NCI-H2081 (cell line): ENCODE data around the gene VPS18.
A peak's percentile ranks its signal among the peaks of the same experiment; 100 is the strongest.
"Not testable (repeated sequence)": the region's sequence is repeated elsewhere in the genome, so short reads cannot be mapped to it uniquely, and the experiment has no call there.

Experiments
- DNase-seq, 2 experiments: peaks; one replicate each; lab custom pipeline; 2025; lab: John Stamatoyannopoulos, UW

The VPS18 gene, protein sequence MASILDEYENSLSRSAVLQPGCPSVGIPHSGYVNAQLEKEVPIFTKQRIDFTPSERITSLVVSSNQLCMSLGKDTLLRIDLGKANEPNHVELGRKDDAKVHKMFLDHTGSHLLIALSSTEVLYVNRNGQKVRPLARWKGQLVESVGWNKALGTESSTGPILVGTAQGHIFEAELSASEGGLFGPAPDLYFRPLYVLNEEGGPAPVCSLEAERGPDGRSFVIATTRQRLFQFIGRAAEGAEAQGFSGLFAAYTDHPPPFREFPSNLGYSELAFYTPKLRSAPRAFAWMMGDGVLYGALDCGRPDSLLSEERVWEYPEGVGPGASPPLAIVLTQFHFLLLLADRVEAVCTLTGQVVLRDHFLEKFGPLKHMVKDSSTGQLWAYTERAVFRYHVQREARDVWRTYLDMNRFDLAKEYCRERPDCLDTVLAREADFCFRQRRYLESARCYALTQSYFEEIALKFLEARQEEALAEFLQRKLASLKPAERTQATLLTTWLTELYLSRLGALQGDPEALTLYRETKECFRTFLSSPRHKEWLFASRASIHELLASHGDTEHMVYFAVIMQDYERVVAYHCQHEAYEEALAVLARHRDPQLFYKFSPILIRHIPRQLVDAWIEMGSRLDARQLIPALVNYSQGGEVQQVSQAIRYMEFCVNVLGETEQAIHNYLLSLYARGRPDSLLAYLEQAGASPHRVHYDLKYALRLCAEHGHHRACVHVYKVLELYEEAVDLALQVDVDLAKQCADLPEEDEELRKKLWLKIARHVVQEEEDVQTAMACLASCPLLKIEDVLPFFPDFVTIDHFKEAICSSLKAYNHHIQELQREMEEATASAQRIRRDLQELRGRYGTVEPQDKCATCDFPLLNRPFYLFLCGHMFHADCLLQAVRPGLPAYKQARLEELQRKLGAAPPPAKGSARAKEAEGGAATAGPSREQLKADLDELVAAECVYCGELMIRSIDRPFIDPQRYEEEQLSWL

DNA sequence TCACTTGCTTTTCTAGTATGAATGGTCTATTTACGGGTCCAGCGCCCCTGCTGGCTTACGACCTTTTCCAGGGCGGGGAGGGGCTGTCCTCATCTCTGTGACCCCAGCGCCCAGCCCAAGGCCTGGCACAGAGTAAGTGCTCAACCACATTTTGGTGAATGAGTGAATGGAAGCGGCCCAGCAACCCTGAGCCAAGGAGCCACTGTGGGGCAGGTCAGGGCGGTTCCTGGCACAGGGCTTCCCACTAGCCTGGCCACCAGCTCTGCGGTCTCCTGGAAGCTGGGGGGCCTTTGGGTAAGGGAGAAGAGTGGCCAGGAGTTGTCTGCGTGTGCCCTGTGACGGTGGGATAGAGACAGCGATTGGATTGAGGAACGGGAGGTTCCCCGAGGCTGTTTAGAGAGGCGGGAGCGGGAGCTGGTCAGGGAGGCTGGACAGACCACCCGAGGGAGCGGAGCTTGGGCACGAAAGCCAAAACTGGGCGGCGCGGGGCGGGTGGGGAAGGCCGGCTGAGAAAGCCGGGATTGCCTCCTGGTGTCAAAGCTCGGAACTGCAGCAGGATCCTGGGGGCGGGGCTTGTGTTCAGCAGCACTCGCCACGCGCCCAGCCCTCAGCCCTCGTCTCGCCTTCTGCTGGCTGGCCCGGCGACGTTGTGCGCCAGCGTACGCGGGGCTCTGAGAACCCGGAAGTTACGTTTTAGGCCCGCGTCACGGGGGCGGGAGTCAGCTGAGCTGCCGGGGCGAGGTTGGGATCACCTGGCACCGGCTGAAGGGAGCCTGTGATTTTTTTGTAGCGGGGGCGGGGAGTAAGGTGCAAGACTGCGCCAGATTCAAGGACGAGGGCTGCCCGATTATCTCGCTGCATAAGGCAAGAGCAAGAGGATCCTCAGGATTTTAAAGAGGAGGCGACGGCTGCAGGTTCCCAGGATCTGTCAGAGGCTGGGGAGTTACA is at the start of gene VPS18:
VPS18 (plus strand) TSS at position 718 of the 948 bp plus-strand sequence. CDS start 319 bp downstream, outside the sequence.
- DNase-seq = peak; percentile 97 to 98

DNA sequence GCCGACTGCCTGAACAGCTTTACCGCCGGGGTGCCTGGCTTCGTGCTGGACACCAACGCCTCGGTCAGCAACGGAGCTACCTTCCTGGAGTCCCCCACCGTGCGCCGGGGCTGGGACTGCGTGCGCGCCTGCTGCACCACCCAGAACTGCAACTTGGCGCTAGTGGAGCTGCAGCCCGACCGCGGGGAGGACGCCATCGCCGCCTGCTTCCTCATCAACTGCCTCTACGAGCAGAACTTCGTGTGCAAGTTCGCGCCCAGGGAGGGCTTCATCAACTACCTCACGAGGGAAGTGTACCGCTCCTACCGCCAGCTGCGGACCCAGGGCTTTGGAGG is 49.6 kb upstream of the VPS18 start:
- DNase-seq = peak in 1 of 2 experiments; percentile 44

DNA sequence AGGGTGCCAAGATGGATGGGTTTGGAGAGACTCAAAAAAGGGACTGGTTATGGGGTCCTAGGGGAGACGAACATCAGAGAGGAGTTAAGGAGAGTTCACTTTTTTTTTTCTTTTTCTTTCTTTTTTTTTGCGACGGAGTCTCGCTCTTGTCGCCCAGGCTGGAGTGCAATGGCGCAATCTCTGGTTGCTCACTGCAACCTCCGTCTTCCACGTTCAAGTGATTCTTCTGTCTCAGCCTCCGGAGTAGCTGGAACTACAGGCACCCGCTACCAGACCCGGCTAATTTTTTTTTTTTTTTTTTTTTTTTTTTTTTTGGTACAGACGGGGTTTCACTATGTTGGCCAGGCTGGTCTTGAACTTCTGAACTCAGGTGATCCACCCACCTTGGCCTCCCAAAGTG is 49.2 kb upstream of the VPS18 start:
- DNase-seq = no peak

DNA sequence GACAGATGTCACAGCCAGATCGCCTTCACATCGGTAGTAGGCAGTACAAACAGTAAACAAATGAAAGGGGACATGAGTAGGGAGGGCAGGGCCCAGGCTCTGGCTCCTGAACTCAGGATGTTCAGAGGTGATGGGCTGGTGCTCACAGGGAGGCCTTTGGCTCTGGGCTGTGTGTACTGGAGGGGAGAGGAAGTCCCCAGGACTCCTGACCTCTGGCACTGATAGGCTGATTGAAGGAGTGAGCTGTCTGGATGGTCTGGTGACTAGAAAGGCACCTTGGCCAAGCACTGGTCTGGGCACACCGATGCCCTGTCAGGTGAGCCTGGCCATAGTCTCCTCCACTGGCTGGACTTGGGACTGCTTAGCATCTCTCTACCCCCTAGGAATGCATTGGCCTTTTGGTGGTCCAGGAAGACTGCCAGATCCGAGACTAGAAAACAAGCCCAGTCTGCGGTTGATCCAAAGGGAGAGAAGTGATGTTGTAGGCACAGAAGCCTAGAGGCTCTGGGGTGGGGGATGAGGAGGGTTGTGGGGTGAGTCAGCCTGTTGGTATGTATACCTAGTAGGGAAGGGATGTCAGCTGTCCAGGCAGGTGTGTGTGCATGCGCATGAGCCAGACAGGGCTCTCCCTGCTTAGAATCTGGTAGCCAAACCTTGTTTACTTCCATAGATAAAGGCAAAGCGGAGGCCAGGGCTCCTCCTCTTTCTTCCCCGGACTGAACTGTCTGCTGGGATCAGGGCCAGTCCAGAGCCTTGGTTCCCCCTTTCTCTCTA is 48.6 kb upstream of the VPS18 start:
- DNase-seq = peak; percentile 50 to 63

DNA sequence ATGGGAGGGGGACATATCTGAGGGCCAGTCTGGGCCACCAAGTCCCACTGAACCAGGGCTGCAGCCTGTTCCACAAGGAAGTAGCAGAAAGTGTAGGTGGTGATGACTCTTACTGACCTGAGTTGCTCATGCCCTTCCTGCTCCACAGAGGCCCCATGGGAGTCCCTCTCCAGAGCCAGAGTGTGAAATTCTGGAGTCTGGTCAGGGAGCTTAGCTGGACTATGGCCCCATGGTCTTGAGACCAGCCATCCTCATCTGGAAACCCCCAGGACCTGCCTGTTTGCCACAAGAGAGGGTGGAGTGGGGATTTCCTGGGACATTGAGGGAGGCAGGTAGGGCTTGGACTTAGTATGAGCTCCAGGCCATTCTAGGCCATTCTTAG is 47.4 kb upstream of the VPS18 start:
- no peak for DNase-seq

DNA sequence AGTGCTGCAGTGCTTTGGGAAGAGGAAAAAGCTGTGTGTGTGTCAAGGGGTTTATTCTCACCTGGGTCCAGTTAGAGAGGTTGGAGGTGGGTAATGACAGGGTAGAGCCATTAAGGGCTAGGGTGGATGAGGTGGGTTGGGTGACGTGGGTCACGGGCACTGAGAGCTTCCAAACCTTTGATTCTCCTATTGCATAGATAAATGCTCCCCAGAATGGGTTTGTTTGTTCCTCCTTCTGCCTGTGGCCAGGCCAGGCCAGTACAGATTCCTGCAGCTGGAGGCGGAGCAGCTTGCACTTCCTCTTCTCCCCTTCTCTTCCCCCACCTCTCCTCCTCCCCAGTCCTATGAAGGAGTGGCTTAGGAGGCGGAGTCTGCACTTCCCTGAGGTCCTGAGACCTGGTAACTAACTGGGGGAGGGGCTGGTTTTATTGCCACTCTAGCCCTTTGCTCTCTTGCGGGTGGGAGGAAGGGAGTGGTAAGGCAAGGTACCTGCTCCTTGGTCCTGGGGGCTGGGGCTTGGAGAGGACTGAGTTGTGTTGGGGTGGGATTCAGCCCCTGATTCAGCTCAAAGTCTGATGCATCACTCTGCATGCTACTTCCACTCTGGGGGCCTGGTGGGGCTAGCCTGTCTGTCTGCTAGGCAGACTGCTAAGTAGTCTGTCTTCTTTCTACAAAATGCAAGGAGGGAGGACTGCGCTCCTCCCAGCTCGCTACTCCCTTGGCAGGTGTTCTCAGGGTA is 46.9 kb upstream of the VPS18 start:
- DNase-seq = peak; percentile 51 to 64

DNA sequence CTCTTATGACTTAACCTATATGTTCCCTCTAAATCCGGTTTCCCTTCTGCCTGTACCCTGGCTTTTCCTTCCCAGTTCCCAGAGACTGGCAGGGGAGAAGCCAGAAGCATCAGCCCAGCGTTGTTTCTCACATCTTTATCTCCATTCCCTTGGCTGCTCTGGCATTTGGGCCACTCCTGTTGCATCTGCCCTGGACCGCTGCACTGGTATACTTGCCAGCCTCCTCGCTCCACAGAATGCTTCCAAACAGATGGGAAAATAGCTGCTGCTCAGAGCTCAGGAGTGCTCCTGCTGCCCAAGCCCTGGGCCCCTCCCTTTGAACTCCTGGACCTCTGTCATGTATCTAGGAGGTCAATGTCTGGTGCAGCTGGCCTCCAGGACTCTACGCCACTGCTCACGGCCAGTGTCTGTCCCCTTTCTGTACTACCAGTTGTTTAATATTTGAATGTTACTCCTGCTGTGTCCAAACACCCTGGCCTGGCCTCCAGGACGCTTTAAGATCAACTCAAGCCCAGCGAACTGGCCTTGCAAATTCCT is 43.6 kb upstream of the VPS18 start:
- no peak for DNase-seq

DNA sequence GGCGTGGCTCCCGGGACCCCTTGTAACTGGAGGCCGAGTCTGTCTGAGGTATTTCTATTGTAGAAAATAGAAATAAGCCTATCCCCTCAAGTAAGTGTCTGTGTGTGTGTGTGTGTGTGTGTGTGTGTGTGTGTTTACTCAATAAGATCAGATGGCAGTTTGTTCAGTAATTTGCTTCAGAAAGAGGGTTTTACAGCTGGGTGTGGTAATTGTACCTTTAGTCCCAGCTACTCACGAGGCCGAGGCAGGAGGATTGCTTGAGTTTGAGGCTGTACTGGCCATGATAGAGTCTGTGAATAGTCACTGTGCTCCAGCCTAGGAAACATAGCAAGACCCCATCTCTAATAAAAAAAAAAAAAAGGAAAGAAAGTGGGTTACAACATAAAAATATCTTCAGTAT is 41.7 kb upstream of the VPS18 start:
- no peak for DNase-seq

DNA sequence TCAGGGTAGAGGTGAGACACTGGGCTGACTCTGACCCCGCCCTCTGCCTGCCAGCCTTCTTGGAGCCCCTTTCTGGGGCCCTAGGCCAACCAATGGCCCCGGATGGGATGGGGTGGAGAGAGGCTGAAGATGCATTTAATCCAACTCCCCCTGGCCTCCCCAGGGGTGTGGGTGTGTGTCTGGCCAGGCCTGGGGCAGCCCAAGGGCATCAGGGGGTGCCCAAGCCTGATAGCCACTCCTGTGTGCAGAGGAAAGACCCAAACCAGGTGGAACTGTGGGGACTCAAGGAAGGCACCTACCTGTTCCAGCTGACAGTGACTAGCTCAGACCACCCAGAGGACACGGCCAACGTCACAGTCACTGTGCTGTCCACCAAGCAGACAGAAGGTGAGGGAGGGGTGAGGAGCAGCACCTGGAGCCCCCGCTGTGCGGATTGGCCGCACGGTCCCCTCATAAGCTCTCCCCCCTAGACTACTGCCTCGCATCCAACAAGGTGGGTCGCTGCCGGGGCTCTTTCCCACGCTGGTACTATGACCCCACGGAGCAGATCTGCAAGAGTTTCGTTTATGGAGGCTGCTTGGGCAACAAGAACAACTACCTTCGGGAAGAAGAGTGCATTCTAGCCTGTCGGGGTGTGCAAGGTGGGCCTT is 40.9 kb upstream of the VPS18 start:
- DNase-seq = no peak

DNA sequence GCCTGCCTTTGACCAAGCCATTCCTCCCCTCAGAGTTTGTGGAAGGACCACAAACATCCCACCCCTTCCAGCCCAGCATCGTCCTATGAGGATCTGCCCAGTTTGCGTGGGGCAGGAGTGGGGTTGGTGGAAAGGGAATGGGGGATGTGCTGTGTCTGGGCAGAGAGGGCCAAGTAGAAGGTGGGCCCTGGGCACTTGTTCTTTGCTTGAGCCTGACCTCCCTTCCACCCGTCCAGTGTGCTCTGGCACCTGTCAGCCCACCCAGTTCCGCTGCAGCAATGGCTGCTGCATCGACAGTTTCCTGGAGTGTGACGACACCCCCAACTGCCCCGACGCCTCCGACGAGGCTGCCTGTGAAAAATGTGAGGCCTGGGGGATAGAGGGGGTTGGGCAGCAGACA is 40.1 kb upstream of the VPS18 start:
- no peak for DNase-seq

DNA sequence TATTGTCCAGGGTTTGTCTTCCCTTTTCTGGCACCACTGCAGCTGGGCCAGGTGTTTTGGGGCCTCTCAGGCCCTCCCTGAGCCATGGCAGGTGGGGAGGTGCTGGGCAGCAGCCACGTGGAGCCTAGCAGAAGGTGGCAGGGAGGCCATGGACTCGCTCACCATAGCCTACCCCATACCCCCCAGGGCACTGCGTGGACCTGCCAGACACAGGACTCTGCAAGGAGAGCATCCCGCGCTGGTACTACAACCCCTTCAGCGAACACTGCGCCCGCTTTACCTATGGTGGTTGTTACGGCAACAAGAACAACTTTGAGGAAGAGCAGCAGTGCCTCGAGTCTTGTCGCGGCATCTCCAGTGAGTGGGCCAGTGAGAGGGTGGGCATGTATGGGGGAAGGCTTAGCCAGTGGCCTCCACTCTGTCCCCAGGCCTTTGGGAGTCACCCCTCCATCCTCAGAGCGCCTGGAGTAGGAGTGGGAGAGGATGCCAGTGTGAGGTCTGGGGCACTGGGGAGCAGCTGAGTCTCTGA is 38.5 kb upstream of the VPS18 start:
- DNase-seq = no peak

DNA sequence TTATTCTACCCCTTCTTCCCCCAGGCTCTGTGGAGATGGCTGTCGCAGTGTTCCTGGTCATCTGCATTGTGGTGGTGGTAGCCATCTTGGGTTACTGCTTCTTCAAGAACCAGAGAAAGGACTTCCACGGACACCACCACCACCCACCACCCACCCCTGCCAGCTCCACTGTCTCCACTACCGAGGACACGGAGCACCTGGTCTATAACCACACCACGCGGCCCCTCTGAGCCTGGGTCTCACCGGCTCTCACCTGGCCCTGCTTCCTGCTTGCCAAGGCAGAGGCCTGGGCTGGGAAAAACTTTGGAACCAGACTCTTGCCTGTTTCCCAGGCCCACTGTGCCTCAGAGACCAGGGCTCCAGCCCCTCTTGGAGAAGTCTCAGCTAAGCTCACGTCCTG is 37.5 kb upstream of the VPS18 start:
- DNase-seq = no peak

DNA sequence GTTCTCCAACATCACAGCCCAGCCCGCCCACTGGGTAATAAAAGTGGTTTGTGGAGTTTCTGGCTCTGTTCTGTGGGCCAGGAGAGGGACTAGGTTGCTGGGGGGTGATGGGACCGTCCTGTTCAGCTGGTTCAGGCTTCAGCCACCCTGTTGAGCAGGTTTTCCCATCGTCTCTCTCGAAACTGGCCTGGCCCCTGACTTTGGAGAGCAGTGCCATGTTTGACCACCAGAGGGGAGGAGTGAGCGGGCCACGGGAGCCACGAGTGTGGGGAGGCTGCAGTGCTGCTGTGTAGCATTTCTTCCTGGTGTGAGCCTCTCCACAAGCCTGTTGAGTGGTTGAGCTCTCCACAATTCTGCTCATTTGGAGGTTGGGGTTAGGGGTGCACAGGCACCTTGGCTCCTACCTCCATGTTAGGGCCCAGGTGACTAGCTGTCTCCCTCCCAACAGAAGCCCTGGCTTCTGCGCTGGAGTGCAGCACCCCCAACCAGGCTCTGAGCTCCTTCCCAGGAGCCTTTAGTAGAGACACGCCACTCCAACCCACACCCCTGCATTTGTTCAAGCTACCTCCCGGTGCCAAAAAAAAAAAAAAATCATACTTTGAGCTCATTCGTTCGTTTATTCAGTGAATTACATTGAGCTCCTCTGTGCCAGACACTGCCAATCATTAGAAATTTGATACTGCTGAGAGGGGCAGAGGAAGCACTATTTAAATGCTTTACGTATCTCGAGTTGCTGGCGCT is 36.5 kb upstream of the VPS18 start:
- DNase-seq = peak; percentile 69 to 72

DNA sequence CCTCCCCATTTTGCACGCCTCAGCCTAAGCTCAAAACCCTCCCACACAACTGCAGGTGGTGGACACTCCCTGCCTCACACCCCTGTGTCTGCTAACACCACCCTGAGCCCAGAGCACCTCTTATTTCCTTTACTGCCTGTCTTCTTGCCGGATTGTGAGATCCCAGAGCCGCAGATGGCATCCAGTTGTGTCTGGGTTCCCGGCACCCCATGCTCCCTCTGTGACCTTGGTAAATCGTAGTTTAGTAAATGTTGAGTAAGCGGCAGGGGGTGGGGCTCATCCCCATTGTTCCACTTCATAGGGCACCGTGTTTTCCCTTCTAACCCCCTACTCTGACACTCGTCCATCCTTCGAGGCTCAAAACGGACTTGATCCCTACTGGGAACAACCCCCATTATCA is 35.5 kb upstream of the VPS18 start:
- no peak for DNase-seq

DNA sequence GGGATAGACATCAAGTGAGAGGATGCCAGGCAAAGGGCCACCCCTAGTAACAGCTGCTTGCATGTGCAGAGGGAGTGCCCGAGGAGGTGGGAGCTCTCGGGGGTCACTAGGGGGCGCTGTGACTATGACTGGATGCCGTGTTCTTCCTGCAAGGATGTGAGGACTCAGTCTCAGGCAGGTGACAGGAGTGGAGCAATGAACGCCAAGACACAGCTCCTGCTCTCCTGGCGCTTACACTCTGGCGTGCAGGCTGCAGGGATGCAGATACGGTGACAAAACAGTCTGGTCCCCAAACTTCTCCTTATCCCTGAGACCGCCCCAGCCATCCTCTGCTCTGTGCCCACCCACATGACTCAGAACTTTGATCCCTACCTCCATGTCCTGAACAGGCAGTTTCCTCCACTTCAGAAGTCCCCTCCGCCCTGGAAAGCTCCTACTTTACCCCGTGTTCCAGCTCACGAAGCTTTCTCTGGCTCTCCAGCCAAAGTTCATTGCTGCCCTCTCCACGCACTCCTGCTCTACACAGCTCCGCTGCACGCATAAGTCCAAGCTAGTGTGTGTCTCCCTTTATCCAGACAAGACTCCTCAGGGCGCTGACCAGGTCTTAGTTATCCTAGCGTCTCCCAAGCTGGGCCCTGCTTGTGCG is 34.9 kb upstream of the VPS18 start:
- DNase-seq = peak; percentile 72 to 75

DNA sequence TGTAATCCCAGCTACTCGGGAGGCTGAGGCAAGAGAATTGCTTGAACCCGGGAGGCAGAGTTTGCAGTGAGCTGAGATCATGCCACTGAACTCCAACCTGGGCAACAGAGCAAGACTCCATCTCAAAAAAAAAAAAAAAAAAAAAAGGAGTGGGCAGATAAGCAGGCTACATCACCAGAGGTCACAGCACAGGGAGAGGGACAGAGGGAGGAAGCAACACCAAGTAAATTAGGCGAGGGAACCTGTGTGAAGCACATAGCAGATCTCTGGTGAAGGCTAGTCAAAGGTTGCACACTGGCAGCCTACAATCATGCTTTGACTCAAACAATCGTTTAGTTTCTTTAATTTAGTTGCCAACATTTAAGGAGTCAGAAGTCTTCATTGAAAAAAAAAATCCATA is 33.1 kb upstream of the VPS18 start:
- not testable (repeated sequence) for DNase-seq

DNA sequence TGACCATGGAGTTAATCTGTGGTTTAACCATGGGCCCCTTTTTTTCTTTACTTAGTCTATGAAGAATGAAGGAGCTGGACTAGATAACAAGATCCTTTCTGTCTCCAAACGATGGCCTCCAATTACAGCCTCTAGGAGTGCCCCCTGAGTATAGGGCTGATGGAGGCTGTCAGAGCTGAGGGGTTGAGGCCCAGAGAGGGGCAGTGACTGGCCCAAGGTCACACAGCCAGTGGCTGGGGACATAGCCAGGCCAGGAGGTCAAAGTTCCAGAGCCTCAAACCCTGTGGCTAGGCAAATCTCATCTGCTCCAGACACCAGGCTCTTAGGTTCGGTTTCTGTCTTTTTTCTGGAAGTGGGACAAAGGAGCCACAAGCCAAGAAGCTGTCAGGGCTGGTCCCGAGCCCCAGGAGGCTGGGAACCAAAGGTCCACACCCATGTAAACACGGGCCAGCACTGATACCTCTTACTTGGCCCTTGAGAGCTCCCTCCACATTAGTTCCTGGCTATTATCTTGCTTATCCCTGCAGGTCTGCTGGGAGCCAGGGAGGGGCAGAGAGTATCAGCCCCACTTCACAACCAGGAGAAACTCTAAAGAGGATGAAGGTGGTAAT is 30.5 kb upstream of the VPS18 start:
- DNase-seq = no peak

DNA sequence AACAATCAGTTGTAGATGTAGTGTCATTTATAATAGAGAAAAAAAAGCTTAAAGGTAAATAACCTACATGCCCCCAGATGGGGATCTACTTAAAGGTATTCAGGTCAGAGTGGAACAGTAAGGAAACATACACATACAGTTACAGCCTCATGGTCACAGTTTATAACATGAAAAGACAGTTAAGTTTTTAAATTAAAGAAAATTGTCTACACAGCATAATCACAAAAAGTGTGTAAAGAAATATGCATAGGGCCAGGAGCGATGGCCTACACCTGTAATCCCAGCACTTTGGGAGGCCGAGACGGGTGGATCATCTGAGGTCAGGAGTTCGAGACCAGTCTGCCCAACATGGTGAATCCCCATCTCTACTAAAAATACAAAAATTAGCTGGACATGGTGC is 27.1 kb upstream of the VPS18 start:
- no peak for DNase-seq
